Amniotic stem cell (primary cell): ENCODE data around the gene DUSP11.
A peak's percentile ranks its signal among the peaks of the same experiment; 100 is the strongest.
"Not testable (repeated sequence)": the region's sequence is repeated elsewhere in the genome, so short reads cannot be mapped to it uniquely, and the experiment has no call there.

ENCODE experiments used
- DNase-seq: peaks from one replicate; lab custom pipeline; 2025; lab: John Stamatoyannopoulos, UW

The DUSP11 gene

DNA sequence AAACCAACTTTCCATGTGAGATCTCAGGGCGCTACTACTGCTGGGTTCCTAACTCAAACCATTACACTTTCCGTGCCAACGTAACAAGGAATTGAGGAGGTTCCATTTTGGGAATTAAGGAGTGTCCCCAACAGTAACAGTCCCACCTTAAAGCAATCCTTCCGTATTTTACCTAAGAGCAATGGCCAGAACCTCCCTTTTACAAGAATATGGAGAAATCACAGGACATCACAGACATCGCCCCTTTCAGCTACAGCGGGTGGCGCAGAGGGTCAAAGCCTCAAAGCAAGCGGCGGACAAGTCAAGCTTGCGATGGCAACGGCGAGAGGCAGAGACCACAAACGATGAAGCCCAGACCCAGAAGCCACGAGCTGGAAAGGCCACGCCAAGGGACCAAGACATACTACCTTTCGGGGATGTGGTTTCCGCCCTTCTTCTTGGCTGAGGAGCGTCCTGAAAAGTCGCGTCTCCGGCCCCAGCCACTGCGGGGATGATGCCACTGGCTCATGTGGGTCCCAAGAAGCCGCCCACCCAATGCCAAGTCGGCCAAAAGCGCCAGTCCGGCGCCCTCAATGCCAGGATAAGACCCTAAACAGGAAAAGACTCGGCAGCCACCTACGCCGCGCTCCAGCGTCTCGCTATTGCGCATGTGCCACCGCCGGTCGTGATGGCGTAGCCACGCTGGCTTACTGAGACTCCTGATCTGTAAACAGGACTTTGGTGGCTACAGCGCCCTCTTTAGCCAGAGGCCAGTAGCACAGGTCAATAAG lies at the start of gene DUSP11:
DUSP11 (minus strand) TSS at position 637 of the 770 bp plus-strand sequence; CDS start at position 508, 129 bp downstream.
- DNase-seq = peak; percentile 82

DNA sequence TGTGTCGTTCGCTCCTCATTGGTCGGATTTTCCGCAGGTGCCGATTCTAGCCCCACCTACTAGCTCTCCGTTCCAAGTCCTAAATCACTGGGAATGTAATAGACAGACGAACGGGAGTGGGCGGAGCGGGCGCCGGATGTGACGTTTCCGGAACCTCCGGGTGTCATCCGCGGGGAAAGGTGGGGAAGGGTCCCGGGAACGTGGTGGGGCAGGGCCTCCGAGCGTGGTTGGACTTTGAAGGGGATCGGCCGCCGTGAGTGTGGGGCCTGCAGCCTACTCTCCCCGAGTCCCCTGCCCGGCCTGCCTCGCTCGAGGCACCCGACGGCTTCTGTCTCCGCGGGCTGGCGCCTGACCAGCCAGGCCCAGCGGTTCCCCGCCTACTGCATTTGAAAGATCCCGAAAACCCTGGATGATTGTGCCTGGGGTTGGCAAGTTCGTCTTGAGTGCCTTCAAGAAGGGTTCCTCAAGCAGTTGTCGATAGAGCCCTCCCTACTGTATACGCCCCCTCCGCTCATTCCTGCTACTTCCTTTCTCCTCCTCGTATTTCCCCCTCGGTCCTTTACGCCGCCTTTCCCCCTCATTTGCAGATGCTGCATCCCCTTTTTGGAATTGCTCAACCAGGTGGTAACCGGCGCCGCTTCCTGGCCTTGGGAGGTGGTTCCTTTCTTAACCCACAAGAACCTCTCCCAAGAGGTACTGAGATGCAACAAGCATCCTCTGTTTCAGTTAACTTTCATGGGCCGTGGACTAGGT lies 49.1 kb upstream of the DUSP11 start, which contains the start of gene STAMBP:
STAMBP (plus strand) TSS at position 144 of the 753 bp plus-strand sequence. CDS start 1,896 bp downstream, outside the sequence.
- DNase-seq = peak; percentile 90

DNA sequence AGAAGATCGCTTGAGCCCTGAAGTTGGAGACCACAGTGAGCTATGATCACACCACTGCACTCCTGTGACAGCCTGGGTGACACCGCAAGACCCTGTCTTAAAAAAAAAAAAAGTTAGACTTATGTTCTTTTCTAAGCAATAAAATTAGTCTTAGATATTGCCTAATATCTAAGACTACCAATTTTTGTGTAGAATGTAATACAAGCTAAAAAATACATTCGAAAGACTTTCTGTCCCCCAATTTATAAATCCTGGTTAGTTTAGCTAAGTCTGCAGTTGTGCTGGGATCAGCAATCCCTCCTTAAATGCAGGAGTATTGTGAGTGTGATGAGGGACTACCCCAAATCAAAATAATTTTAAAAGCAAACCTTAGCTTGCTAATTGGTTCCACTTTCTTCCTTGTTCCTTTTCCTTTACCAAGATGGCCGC lies 48.5 kb upstream of the DUSP11 start:
- no peak for DNase-seq

DNA sequence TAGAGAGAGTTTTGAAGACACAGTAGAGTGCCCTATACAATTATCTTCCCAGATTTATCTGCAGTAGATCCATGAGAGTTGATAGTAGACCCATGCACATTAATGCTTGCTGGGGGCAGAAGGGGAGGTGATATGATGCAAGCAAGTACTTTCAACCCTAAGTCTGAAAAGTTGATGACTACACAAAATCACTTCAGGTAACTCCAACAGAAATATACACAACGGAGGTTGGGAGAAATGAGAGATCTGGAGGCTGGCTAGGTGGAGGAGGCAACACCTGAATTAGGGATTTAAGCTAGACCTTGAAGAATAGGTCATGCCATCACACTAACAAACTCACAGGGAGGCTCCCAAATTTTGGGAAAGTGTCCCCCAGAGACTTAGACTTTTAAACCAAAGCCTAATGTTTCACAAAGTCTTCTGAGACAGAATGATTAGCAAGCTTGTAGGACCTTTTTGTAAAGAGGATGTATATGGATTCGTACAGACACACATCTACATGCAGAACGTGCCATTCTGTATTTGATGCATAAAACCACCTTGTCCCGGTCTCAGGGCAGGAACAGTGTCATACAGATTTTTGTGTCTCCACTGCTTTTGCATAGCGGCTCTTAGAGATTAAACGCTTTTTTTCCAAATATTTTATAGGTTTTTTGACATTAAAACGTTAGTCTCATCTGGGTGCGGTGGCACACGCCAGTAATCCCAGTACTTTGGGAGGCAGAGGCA lies 47.9 kb upstream of the DUSP11 start:
- no peak for DNase-seq

DNA sequence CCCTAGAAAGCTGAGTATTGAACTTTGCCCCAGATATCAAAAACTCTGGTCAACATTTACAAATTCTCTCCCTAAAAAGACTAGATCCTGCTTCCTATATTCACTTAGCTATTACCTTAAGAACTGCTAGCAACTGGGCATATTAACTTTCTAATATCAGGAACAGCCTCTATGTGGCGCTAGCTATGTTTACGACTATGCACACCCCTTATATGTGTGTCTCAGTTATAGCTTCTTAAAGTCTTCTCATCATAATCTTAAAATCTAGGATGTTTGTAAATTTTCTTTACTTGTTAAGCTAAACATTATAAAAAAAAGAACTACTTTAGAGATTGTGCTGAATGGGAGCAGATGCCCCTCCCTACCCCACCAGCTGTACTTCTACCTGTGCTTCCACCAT lies 47.1 kb upstream of the DUSP11 start:
- no peak for DNase-seq

DNA sequence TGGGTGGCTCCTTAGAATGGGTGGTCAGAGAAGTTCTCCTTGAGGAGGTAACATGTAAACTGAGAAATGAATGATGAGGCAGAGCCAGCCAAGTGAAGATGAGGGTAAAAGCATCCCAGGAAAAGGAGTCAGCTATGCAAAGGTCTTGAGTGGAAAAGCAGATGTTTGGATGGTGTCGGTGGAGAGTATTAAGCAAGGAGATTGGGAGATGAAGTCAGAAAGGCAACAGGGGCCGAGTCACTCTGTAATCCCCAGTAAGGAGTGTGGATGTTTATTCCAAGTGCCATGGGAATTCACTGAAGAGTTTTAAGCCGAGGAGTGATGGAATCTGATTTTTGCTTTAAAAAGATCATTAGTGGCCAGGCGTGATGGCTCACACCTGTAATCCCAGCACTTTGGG lies 45.5 kb upstream of the DUSP11 start:
- no peak for DNase-seq

DNA sequence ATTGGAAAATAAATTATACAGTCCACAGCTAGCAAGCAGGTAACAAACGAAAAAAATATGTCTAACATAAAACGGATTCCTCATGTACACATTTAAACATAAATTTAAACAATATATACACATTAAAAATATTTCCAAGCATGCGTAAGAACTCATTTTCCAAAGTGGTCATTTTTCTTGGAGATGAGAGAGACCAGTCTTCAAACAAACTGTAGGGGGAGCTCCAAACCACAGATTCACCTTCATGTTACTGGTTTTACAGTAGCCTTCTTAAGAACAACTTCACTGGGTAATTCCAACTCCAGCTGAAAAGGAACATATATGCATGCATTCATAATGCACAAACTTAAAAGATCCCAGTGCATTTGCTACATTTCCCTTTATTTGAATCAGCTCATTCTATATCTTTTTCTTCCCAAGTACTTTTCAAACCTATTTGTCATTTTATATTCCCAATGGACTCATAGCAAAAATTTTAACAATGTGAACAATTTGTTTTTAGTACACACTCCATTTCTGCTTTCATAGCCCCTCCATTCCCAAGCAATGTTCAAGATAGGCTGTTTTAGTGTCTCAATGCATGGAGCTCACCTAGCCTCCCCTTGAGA lies 44.1 kb upstream of the DUSP11 start:
- peak; percentile 82 for DNase-seq

DNA sequence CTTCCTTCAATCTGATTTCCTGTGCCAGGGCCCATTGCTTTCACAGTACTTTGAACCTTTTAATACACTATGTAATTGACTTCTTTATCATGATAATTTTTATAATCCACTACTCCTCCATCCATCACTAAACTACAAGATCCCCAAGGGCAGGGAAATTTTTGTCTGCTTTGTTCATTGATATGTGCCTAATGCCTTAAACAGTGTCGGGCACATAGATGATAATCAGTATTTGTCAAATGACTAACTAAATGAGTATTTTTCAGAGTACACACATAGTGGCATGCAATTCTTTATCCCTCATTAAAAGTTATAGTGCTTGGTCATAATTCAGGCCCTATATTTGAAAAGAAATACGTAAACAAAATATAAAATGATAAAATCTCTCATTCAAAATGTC lies 43.5 kb upstream of the DUSP11 start:
- DNase-seq = no peak

DNA sequence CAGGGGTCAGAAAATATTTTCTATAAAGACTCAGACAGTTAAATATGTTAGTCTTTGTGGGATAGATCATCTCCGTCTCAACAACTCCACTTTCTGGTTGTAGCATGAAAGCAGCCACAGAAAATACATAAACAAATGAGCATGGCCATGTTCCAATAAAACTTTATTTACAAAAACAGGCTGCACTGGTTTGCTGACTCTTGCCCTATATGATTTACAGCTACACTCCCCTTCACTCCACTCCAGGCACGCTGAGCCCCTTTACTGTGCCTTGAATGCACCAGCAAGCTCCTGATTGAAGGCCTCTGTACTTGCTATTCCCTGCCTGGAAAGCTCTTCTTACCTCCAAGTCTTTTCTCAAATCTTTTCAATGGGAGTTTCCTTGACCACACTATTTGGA lies 43.1 kb upstream of the DUSP11 start:
- DNase-seq = no peak

DNA sequence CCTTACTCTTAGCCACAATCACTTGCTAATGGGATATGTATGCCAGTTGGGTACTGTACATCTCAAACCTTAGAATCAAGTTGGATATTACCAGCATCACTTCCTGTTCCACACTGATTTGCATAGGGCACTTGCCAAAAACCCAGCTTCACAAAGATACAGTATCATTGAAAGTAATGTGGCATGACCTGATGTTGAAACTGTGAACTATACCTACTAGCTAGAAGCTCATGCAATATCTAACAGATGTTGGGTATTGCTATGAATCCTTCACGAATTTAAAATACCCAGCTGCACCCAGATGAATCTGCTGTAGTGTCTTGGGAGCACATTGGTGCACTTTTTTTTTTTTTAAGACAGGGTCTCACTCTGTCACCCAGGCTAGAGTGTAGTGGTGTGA lies 42.4 kb upstream of the DUSP11 start:
- DNase-seq = no peak

DNA sequence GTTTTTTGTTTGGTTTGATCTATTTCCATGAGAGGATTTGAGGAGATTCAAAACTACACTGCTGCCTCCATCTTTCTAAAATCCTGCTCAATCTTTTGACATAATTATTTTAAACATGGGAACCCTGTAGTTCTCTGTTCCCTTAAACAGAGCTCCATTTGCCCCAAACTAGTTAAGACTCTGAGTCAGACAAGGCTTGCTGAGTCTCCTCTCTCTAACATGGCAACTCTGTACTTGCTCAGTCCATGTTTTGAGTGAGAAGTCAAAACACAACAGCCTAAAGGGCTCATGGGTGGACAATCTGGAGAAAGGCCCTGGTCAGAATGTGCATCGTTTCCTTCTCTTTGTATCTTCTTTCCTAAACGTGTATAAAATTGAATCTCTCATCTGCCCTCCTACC lies 41.8 kb upstream of the DUSP11 start:
- DNase-seq = no peak

DNA sequence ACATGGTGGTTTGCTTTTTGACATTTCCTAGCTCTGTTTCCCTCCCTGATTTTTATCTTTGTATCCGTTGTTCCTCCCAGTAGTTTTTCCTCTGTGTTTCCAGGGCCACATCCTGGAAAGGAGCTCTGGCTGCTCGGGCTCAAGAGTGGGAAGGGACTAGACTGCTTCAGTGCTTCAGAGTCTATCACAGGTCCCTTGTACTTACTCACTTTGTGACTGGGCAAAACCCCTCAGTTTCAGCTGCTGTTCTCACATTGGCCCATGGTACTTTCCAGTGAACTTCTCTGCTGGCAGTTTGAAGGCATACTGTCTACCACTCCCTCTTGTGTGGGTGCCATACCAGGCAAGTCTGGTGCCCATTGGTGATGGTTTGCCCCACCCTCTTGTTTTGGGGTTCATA lies 41.3 kb upstream of the DUSP11 start:
- no peak for DNase-seq

DNA sequence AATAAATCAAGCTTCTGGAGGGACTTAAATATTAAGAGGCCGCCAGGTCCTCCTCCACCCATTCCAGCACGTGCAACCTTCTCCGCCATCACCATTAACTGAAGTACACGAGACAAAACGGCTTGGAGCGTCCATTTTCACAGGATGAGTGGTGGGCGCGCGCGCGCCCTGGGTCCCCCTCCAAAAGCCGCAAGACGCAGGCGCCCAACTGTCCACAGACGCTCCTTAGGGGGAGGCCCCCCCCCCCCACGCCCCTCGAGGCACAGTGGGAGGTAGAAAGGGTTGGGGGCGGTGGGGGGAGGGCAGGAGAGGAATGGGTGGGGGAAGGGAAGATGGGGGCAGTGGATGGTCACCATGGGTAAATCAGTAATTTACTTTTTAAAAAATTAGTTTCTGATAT lies 38.4 kb upstream of the DUSP11 start:
- no peak for DNase-seq

DNA sequence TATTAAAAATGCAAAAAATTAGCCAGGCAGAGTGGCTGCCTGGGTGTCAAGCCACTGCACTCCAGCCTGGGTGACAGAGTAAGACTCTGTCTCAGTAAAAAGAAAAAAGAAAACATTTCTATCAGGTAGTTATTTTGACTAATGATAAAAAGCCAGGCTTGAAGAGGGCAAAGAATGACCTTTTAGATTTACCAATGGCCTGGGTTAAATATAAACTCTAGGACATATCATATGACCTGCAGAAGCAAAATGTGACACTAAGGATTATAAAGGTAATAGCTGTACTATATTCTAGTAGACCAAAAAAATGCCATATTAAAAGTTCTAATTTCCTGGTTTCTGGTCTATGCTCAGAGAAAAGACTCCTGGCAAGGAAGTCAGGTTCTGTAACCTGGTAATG lies 32.7 kb upstream of the DUSP11 start:
- no peak for DNase-seq

DNA sequence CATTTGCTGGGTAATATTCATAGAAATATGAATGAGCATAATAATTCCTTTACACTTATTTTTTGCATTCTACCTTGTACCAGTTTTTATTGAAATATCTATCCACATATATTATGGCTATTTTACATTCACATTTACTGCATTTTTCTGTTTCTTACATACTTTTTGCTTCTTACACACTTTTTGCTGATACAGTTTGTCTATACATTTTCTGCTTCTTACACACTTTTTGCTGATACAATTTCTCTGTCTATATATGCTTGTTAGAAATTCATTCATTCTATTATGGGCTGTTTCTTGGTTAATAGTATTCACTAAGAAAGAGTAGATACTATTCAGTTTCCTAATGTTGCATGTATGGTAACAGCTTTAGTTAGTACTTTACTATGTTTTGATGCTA lies 32.0 kb upstream of the DUSP11 start:
- no peak for DNase-seq

DNA sequence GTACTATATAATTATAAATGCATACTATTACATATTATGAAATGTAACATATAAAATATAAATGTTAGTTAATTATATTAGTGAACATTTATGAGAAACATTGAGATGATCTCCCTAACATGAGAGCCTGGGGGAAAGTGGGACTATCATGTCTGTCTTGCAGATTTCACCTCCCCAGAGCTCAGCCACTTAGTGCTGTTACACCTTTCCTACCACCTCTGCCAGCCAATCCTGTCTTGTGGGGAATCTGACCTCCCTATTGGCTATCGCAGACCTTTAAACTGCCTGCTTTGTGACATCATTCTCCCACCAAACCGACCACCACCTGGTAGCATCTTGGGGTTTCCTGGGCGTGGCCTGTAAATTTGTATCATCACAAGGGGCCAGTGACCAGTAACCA lies 4.0 kb upstream of the DUSP11 start, which contains the start of gene C2orf78:
C2orf78 (plus strand) TSS at position 301 of the 400 bp plus-strand sequence. CDS start 127 bp downstream, outside the sequence.
- not testable (repeated sequence) for DNase-seq

DNA sequence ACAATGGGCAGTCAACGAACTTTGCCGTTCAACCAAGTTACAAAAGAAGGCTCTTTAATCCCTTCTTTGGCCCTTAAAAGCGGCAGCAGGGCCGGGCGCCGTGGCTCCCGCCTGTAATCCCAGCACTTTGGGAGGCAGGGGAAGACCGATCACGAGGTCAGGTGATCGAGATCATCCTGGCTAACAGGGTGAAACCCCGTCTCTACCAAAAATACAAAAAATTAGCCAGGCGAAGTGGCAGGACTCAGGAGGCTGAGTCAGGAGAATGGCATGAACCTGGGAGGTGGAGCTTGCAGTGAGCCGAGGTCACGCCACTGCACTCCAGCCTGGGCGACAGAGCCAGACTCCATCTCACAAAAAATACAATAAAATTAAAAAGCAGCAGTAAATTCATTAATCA lies 3.5 kb upstream of the DUSP11 start:
- not testable (repeated sequence) for DNase-seq

DNA sequence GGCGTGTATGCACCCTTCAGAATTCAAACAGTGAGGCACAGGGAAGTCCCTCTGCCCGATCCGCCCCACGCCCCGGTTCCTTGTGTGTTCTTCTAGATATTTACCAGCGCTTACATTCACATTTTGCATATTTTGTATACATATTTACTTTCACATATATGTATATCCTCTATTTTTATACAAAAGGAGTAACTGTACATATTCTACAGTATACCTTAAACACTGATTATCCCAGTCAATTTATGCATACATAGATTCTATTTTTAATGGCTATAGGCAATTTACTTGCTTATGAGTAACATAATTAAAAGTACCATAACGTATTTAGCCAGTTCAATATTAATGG lies 307 bp upstream of the DUSP11 start:
- no peak for DNase-seq

DNA sequence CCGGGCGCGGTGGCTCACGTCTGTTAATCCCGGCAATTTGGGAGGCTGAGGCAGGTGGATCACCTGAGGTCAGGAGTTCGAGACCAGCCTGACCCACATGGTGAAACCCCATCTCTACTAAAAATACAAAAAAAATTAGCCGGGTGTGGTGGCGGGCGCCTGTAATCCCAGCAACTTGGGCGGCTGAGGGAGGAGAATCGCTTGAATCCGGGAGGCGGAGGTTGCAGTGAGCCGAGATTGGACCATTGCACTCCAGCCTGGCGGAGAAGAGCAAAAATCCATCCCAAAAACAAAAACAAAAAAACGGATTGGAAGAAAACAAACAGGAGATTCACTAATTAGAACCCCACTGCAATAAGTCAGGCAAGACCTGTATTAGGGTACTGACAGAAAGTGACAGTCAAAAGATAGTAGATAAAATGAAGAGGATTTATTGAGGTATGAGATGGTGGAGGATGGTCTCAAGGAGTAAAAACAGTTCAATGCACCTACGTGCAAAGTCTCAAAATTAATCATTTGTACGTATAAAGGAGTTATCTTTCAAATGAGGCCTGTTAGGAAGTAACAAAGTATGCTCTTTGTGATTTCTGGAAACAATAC lies 936 bp downstream of the DUSP11 start:
- DNase-seq = not testable (repeated sequence)

DNA sequence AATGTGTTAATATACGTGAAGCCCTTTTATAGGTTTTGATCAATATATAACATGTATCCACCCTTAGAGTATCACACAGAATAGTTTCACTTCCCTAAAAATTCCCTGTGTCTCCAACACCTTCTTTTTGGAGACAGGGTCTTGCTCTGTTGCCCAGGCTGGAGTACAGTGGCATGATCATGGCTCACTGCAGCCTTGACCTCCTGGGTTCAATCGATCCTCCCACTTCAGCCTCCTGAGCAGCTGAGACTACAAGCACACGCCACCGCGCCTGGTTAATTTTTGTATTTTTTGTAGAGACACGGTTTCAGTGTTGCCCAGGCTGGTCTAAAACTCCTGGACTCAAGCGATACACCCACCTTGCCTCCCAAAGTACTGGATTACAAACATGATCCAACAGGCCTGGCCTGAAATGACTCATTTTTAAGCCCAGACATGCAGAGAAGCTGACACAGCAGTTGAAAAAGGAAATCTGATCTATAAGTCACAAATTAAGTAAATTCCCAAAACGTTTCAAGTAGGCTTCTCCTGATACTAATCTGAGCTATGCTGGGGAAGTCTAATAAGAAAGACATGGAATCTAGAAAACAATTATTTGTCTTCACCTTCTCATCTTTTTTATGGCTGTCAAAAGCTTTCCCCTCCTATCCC lies 2.9 kb downstream of the DUSP11 start:
- DNase-seq = peak; percentile 9

DNA sequence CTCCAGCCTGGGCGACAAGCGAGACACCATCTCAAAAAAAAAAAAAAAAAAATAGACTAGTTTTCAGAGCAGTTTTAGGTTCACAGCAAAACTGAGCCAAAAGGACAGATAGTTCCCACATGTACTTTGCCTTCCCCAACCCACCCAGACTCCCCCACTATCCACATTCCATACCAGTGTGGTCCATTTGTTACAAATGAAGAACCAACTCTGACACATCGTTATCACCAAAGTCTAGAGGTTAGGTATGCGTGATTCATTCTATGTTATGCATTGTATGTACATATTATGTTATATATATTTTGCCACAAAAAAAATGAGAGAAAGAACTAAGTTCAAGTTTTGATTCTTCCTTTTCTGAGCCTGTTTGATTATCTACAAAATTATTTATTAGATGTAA lies 3.5 kb downstream of the DUSP11 start:
- no peak for DNase-seq
